ENCODE data around the gene RNF150. TPM values are rescaled to one million over a fixed set of nuclear protein-coding genes. Genes with fewer than 3 reads are reported as not detected.

RNF150 gene
- total RNA-seq, 1 experiment from 2014 or later: 2.7 TPM

- Histone ChIP-seq H3K27ac (ENCODE audit: low read depth, low read length, poor library complexity, severe bottlenecking) (no peak overlapping the region), H3K9me3 (ENCODE audit: low read depth, low read length, poor library complexity, severe bottlenecking) (no peaks in the 10 kb centered on the region), H3K4me3 (ENCODE audit: low read depth, low read length, poor library complexity, severe bottlenecking) (no peak overlapping the region), H3K4me1 (ENCODE audit: insufficient read depth, low read length, poor library complexity, severe bottlenecking) (no peaks in the 10 kb centered on the region), H3K27me3 (replicated peaks; ENCODE audit: insufficient read depth, low read depth, low read length, poor library complexity) (no peaks in the 10 kb centered on the region), H3K36me3 (ENCODE audit: insufficient read depth, low read length, poor library complexity, severe bottlenecking) (no peaks in the 10 kb centered on the region)
- CTCF ChIA-PET: no interaction called here
- intact Hi-C loops (cut with micrococcal nuclease; ENCODE audit: unreplicated experiment): no loop called here
- DNase-seq (ENCODE audit: low spot score): no peak
- TF ChIP-seq EZH2 (IDR thresholded peaks at IDR 0.05; ENCODE audit: borderline replicate concordance, low read depth, low read length, poor library complexity, severe bottlenecking) (no peak), CTCF (conservative IDR thresholded peaks at IDR 0.05; ENCODE audit: low read depth, low read length) (no peak)
- POLR2A ChIA-PET (ENCODE audit: low non-redundant PET): no interaction called here
- BruUV-seq (replicated peaks): no TSS peak
Measured at GRCh38 chr4:140931911-140932310, 201.4 kb downstream of the RNF150 start.

- TF ChIP-seq EZH2 (IDR thresholded peaks at IDR 0.05; ENCODE audit: borderline replicate concordance, low read depth, low read length, poor library complexity, severe bottlenecking) (no peak), CTCF (conservative IDR thresholded peaks at IDR 0.05; ENCODE audit: low read depth, low read length) (no peak)
- Histone ChIP-seq H3K4me3 (ENCODE audit: low read depth, low read length, poor library complexity, severe bottlenecking) (no peak overlapping the region), H3K9me3 (ENCODE audit: low read depth, low read length, poor library complexity, severe bottlenecking) (no peaks in the 10 kb centered on the region), H3K36me3 (ENCODE audit: insufficient read depth, low read length, poor library complexity, severe bottlenecking) (no peaks in the 10 kb centered on the region), H3K27ac (ENCODE audit: low read depth, low read length, poor library complexity, severe bottlenecking) (no peak overlapping the region), H3K27me3 (replicated peaks; ENCODE audit: insufficient read depth, low read depth, low read length, poor library complexity) (no peaks in the 10 kb centered on the region), H3K4me1 (ENCODE audit: insufficient read depth, low read length, poor library complexity, severe bottlenecking) (no peaks in the 10 kb centered on the region)
- intact Hi-C loops (cut with micrococcal nuclease; ENCODE audit: unreplicated experiment): no loop called here
- no TSS peak for BruUV-seq (replicated peaks)
- ChIA-PET CTCF (no interaction called here), POLR2A (ENCODE audit: low non-redundant PET) (no interaction called here)
- DNase-seq (ENCODE audit: low spot score): no peak
Measured at GRCh38 chr4:140930557-140930956, 202.7 kb downstream of the RNF150 start.

GRCh38 chr4:140930011-140930410, 203.3 kb downstream of the RNF150 start:
- no peaks in the 10 kb centered on the region for H3K27me3 ChIP-seq (replicated peaks; ENCODE audit: insufficient read depth, low read depth, low read length, poor library complexity)
- intact Hi-C loops (cut with micrococcal nuclease; ENCODE audit: unreplicated experiment): no loop called here
- no TSS peak for BruUV-seq (replicated peaks)
- no peaks in the 10 kb centered on the region for H3K36me3 ChIP-seq (ENCODE audit: insufficient read depth, low read length, poor library complexity, severe bottlenecking)
- no peaks in the 10 kb centered on the region for H3K9me3 ChIP-seq (ENCODE audit: low read depth, low read length, poor library complexity, severe bottlenecking)
- DNase-seq (ENCODE audit: low spot score): no peak
- ChIA-PET CTCF (no interaction called here), POLR2A (ENCODE audit: low non-redundant PET) (no interaction called here)
- H3K27ac ChIP-seq (ENCODE audit: low read depth, low read length, poor library complexity, severe bottlenecking): no peak overlapping the region
- no peaks in the 10 kb centered on the region for H3K4me1 ChIP-seq (ENCODE audit: insufficient read depth, low read length, poor library complexity, severe bottlenecking)
- H3K4me3 ChIP-seq (ENCODE audit: low read depth, low read length, poor library complexity, severe bottlenecking): no peak overlapping the region
- no peak for TF ChIP-seq EZH2 (IDR thresholded peaks at IDR 0.05; ENCODE audit: borderline replicate concordance, low read depth, low read length, poor library complexity, severe bottlenecking)
- TF ChIP-seq CTCF (conservative IDR thresholded peaks at IDR 0.05; ENCODE audit: low read depth, low read length): no peak

Measured in A673 (cell line).